Muscle of arm (tissue), 12 donors: ENCODE measurements around the gene SPHK2. TPM values are rescaled to one million over a fixed set of nuclear protein-coding genes. Genes with fewer than 3 reads are reported as not detected.
"Not testable (repeated sequence)": the region's sequence is repeated elsewhere in the genome, so short reads cannot be mapped to it uniquely, and the experiment has no call there.

Source experiments
- DNase-seq: peaks from one replicate; pipeline ENCODE4 v3.0.0-alpha.2; 2013
- polyA plus RNA-seq, 12 donors: library from polyadenylated mRNA; unstranded; fragments of 120-200 nt; gene quantifications; one replicate each; pipeline ENCODE4 v1.2.1, GENCODE V29; 2013; ENCODE audit not compliant: insufficient read length in 12 of 12

The SPHK2 gene
- polyA plus RNA-seq, 12 donors: 5.5 to 27.2 (median 7.2) TPM; not detected in 1

GRCh38 chr19:48656840-48657474, 37.7 kb downstream of the SPHK2 start:
- DNase-seq: no peak

- DNase-seq: not testable (repeated sequence)
Measured at GRCh38 chr19:48657828-48658227, 38.5 kb downstream of the SPHK2 start.

GRCh38 chr19:48658483-48658882, 39.2 kb downstream of the SPHK2 start:
- DNase-seq: no peak

GRCh38 chr19:48659768-48660167, 40.5 kb downstream of the SPHK2 start:
- DNase-seq: no peak

- DNase-seq: peak; percentile 86
Measured at GRCh38 chr19:48660852-48661710, 41.8 kb downstream of the SPHK2 start.

- DNase-seq: no peak
Measured at GRCh38 chr19:48661711-48662090, 42.4 kb downstream of the SPHK2 start.

- no peak for DNase-seq
Measured at GRCh38 chr19:48663667-48664066, 44.4 kb downstream of the SPHK2 start.

GRCh38 chr19:48664476-48664875, 45.2 kb downstream of the SPHK2 start:
- no peak for DNase-seq

GRCh38 chr19:48665786-48666185, 46.5 kb downstream of the SPHK2 start:
- no peak for DNase-seq

GRCh38 chr19:48668332-48668731, 49.0 kb downstream of the SPHK2 start:
- no peak for DNase-seq

GRCh38 chr19:48668761-48669160, 49.5 kb downstream of the SPHK2 start:
- no peak for DNase-seq

GRCh38 chr19:48669903-48670668, 50.8 kb downstream of the SPHK2 start:
- DNase-seq: no peak

- no peak for DNase-seq
Measured at GRCh38 chr19:48670699-48671445, 51.6 kb downstream of the SPHK2 start.

GRCh38 chr19:48671446-48671995, 52.2 kb downstream of the SPHK2 start:
- no peak for DNase-seq

GRCh38 chr19:48672994-48673393, 53.7 kb downstream of the SPHK2 start, which contains the start of gene NTN5:
TSS of gene NTN5 (minus strand) at chr19:48673017. CDS start at chr19:48670986, 2,031 bp downstream.
- DNase-seq: no peak

- DNase-seq: no peak
Measured at GRCh38 chr19:48673436-48674100, 54.3 kb downstream of the SPHK2 start.

GRCh38 chr19:48674216-48674809, 55.0 kb downstream of the SPHK2 start:
- DNase-seq: no peak

- peak; percentile 82 for DNase-seq
Measured at GRCh38 chr19:48674921-48675824, 55.9 kb downstream of the SPHK2 start.

- no peak for DNase-seq
Measured at GRCh38 chr19:48676487-48676886, 57.2 kb downstream of the SPHK2 start.
